SU-DHL-6 (cell line): ENCODE measurements around the gene NAT9.

Experiments
- CTCF ChIP-seq: fragments of 200-600 bp; sonication (generic); IDR thresholded peaks from one replicate; pipeline ENCODE4 v1.5.1; 2017; ENCODE audit warnings: antibody characterized with exemption, mild to moderate bottlenecking, low read length, moderate library complexity; ENCODE audit not compliant: insufficient read depth, poor library complexity, severe bottlenecking
- EZH2phosphoT487 ChIP-seq: fragments of 200-600 bp; sonication (generic), shearing (Covaris generic); conservative IDR thresholded peaks from 2 replicates; pipeline ENCODE4 v1.6.1; 2018; ENCODE audit warnings: mild to moderate bottlenecking, antibody characterized with exemption, low read length, moderate library complexity, mixed read lengths

- TF ChIP-seq EZH2phosphoT487 (no peak), CTCF (no peak)
Measured at GRCh38 chr17:74771319-74771914, 4.7 kb downstream of the NAT9 start.
